ENCODE measurements around the gene P3H2.

Gene P3H2

GRCh38 chr3:189950258-189950657, 170.4 kb downstream of the P3H2 start:
- TF ChIP-seq POLR2A (IDR thresholded peaks at IDR 0.05; ENCODE audit: low read depth, low read length) (no peak), SPI1 (IDR thresholded peaks at IDR 0.05; ENCODE audit: low read depth, low read length) (no peak), POU2F2 (IDR thresholded peaks at IDR 0.05; ENCODE audit: low read depth, low read length) (no peak), POLR2AphosphoS5 (IDR thresholded peaks at IDR 0.05; ENCODE audit: low read depth, low read length) (no peak), PAX5 (IDR thresholded peaks at IDR 0.05; ENCODE audit: insufficient read depth, low read length, severe bottlenecking) (no peak), TAF1 (IDR thresholded peaks at IDR 0.05; ENCODE audit: low read depth, low read length) (no peak)
- FAIRE-seq (no peak), DNase-seq (ENCODE audit: insufficient read length, low spot score) (no peak)

DNA sequence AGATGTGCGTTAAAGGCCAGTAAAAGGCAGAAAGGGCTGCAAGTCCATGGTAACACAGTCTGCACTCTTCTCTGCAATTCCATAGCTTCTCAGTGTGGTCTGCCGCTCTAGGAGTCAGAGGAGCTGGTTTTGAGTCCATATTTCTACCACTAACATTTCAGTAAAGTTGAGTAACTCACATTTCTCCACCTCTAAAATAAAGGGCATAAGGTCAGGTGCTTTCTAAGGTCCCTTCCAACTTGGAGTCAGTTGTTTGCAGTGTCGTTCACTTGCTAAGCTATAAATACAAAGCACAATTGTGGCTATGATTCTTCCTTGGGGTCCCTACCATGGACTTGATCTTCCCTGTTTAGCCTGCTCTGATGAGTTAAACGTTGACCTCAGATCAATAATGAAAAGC, 171.1 kb downstream of the P3H2 start:
- FAIRE-seq, result no peak

DNA sequence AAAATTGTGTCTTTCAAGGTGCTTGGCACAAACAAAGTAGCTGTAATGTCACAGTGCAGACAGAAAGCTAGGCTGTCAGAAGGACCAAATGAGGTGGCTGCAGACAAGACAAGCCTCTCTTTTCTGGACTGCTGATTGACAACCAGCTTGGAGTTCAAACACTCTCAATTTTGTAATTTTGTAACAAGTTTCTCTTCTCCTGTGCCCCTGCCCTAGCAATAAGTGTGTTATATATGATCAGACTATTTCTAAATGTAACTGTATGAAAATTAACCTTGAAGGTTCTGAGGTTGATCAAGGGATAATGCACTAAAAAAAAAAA, 172.0 kb downstream of the P3H2 start:
- no peak for FAIRE-seq
- TF ChIP-seq POLR2AphosphoS5 (IDR thresholded peaks at IDR 0.05; ENCODE audit: low read depth, low read length) (no peak), POU2F2 (IDR thresholded peaks at IDR 0.05; ENCODE audit: low read depth, low read length) (no peak), SPI1 (IDR thresholded peaks at IDR 0.05; ENCODE audit: low read depth, low read length) (no peak), TAF1 (IDR thresholded peaks at IDR 0.05; ENCODE audit: low read depth, low read length) (no peak), POLR2A (IDR thresholded peaks at IDR 0.05; ENCODE audit: low read depth, low read length) (no peak), PAX5 (IDR thresholded peaks at IDR 0.05; ENCODE audit: insufficient read depth, low read length, severe bottlenecking) (no peak)
- DNase-seq (ENCODE audit: insufficient read length, low spot score), result no peak

More for the DNA sequence above, 171.1 kb downstream of the P3H2 start:
- no peak for TF ChIP-seq POLR2AphosphoS5 (IDR thresholded peaks at IDR 0.05; ENCODE audit: low read depth, low read length)
- no peak for TF ChIP-seq TAF1 (IDR thresholded peaks at IDR 0.05; ENCODE audit: low read depth, low read length)
- TF ChIP-seq SPI1 (IDR thresholded peaks at IDR 0.05; ENCODE audit: low read depth, low read length), result no peak
- no peak for TF ChIP-seq POLR2A (IDR thresholded peaks at IDR 0.05; ENCODE audit: low read depth, low read length)
- TF ChIP-seq PAX5 (IDR thresholded peaks at IDR 0.05; ENCODE audit: insufficient read depth, low read length, severe bottlenecking), result no peak
- no peak for TF ChIP-seq POU2F2 (IDR thresholded peaks at IDR 0.05; ENCODE audit: low read depth, low read length)
- DNase-seq (ENCODE audit: insufficient read length, low spot score), result no peak

- no peak for FAIRE-seq
- TF ChIP-seq POLR2A (IDR thresholded peaks at IDR 0.05; ENCODE audit: low read depth, low read length), result no peak
- TF ChIP-seq POU2F2 (IDR thresholded peaks at IDR 0.05; ENCODE audit: low read depth, low read length), result no peak
- no peak for TF ChIP-seq SPI1 (IDR thresholded peaks at IDR 0.05; ENCODE audit: low read depth, low read length)
- TF ChIP-seq TAF1 (IDR thresholded peaks at IDR 0.05; ENCODE audit: low read depth, low read length), result no peak
- no peak for TF ChIP-seq POLR2AphosphoS5 (IDR thresholded peaks at IDR 0.05; ENCODE audit: low read depth, low read length)
- TF ChIP-seq PAX5 (IDR thresholded peaks at IDR 0.05; ENCODE audit: insufficient read depth, low read length, severe bottlenecking), result no peak
- no peak for DNase-seq (ENCODE audit: insufficient read length, low spot score)
These were observed 172.6 kb downstream of the P3H2 start for GRCh38 chr3:189947948-189948723.

- DNase-seq (ENCODE audit: insufficient read length, low spot score), result no peak
- TF ChIP-seq TAF1 (IDR thresholded peaks at IDR 0.05; ENCODE audit: low read depth, low read length) (no peak), POU2F2 (IDR thresholded peaks at IDR 0.05; ENCODE audit: low read depth, low read length) (no peak), POLR2A (IDR thresholded peaks at IDR 0.05; ENCODE audit: low read depth, low read length) (no peak), SPI1 (IDR thresholded peaks at IDR 0.05; ENCODE audit: low read depth, low read length) (no peak), POLR2AphosphoS5 (IDR thresholded peaks at IDR 0.05; ENCODE audit: low read depth, low read length) (no peak), PAX5 (IDR thresholded peaks at IDR 0.05; ENCODE audit: insufficient read depth, low read length, severe bottlenecking) (no peak)
- FAIRE-seq, result no peak
These were observed 173.6 kb downstream of the P3H2 start for GRCh38 chr3:189947068-189947467.

DNA sequence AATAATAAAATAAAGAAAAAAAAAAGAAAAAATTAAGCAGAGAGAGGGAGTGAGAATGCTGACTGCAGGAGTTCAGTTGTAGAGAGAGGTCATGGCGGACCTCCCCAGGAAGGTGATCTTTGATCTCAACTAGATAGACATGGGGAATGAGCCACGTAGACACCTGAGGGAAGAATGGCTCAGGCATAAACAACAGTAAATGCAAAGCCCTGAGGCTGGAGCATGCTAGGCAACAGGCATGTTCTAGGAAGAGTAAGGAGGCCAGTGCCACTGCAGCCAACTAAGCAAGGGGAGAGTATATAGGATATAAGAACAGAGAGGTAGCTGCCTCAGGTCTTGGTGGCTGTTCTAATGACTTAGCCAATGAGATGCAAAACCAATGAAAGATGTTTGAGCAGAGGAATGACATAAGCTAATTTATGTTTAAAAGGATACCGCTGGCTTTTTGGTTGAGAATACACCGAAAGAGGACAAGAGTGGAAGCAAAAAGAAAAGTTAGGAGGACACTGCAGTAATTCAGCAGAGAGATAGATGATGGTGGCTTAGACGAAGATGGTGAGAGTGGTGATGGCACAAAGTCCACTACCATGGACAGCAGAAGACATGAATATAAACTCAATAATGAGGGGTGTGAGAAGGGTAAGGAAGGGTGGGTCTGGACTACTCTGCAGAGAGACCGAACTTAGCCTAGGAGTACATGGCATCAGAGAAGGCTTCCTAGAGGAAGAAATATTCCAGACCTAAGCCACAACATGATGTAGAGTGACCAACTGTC, 174.6 kb downstream of the P3H2 start:
- TF ChIP-seq SPI1 (IDR thresholded peaks at IDR 0.05; ENCODE audit: low read depth, low read length) (no peak), POLR2AphosphoS5 (IDR thresholded peaks at IDR 0.05; ENCODE audit: low read depth, low read length) (no peak), POLR2A (IDR thresholded peaks at IDR 0.05; ENCODE audit: low read depth, low read length) (no peak), TAF1 (IDR thresholded peaks at IDR 0.05; ENCODE audit: low read depth, low read length) (no peak), PAX5 (IDR thresholded peaks at IDR 0.05; ENCODE audit: insufficient read depth, low read length, severe bottlenecking) (no peak), POU2F2 (IDR thresholded peaks at IDR 0.05; ENCODE audit: low read depth, low read length) (no peak)
- FAIRE-seq, result no peak
- no peak for DNase-seq (ENCODE audit: insufficient read length, low spot score)

GRCh38 chr3:189944285-189945145, 176.2 kb downstream of the P3H2 start:
- FAIRE-seq, result no peak
- TF ChIP-seq PAX5 (IDR thresholded peaks at IDR 0.05; ENCODE audit: insufficient read depth, low read length, severe bottlenecking), result no peak
- TF ChIP-seq POLR2A (IDR thresholded peaks at IDR 0.05; ENCODE audit: low read depth, low read length), result no peak
- TF ChIP-seq POLR2AphosphoS5 (IDR thresholded peaks at IDR 0.05; ENCODE audit: low read depth, low read length), result no peak
- no peak for TF ChIP-seq TAF1 (IDR thresholded peaks at IDR 0.05; ENCODE audit: low read depth, low read length)
- no peak for TF ChIP-seq SPI1 (IDR thresholded peaks at IDR 0.05; ENCODE audit: low read depth, low read length)
- no peak for TF ChIP-seq POU2F2 (IDR thresholded peaks at IDR 0.05; ENCODE audit: low read depth, low read length)
- no peak for DNase-seq (ENCODE audit: insufficient read length, low spot score)

DNA sequence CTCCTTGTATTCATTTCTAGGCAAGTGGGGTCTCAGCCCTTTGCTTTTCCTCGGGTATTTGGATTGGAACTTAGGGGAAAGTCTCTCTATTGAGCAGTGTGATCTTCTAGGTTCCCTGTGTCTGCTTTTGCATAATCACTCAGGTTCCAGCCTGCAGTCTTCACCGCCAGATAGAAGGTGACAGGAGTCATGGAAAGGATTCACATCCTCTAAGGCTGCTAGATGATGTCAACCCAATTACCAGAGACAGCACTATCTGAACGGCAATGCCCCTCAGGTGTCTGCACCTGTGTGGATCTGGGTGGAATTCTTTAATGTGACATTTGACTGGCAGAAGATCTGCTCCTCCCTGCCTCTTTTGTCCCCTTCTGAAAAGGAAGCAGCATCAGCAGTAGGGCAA, 177.7 kb downstream of the P3H2 start:
- TF ChIP-seq POU2F2 (IDR thresholded peaks at IDR 0.05; ENCODE audit: low read depth, low read length) (no peak), POLR2A (IDR thresholded peaks at IDR 0.05; ENCODE audit: low read depth, low read length) (no peak), SPI1 (IDR thresholded peaks at IDR 0.05; ENCODE audit: low read depth, low read length) (no peak), POLR2AphosphoS5 (IDR thresholded peaks at IDR 0.05; ENCODE audit: low read depth, low read length) (no peak), PAX5 (IDR thresholded peaks at IDR 0.05; ENCODE audit: insufficient read depth, low read length, severe bottlenecking) (no peak), TAF1 (IDR thresholded peaks at IDR 0.05; ENCODE audit: low read depth, low read length) (no peak)
- DNase-seq (ENCODE audit: insufficient read length, low spot score), result no peak
- FAIRE-seq, result no peak
